MM.1S (cell line): ENCODE results near the gene RUFY4.

Experiments
- EZH2 ChIP-seq: fragments of 300-600 bp; sonication (generic); optimal IDR thresholded peaks from 2 replicates; pipeline ENCODE3; 2017; ENCODE audit warnings: low read depth, mild to moderate bottlenecking, antibody characterized with exemption, low read length, mixed read lengths
- TF ChIP-seq, protein P1 (sequence below): fragments of 300-600 bp; sonication (generic); IDR thresholded peaks from 2 replicates; pipeline ENCODE4 v1.5.1; 2016; ENCODE audit warnings: antibody characterized with exemption, low read length, mixed read lengths

DNA sequence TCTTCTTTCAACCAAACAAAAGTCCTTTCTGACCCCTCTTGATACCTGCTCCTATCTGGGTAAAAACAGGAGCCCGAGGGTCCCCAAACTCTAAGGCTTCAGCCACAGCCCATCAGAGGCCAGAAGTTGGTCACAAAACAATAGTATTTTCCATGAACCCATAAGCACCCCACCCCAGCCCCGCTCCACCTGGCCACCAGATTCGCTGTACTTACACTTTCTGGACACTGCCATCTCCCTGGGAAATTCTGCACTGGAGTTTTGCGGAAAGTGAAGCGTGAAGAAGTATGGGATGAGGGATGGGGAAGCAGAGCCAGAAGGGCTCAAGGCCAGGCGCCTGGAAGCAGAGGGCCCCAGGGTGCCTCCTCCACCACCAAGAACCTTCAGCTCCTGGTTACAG, 5.2 kb upstream of the RUFY4 start:
- TF ChIP-seq, protein P1, sequence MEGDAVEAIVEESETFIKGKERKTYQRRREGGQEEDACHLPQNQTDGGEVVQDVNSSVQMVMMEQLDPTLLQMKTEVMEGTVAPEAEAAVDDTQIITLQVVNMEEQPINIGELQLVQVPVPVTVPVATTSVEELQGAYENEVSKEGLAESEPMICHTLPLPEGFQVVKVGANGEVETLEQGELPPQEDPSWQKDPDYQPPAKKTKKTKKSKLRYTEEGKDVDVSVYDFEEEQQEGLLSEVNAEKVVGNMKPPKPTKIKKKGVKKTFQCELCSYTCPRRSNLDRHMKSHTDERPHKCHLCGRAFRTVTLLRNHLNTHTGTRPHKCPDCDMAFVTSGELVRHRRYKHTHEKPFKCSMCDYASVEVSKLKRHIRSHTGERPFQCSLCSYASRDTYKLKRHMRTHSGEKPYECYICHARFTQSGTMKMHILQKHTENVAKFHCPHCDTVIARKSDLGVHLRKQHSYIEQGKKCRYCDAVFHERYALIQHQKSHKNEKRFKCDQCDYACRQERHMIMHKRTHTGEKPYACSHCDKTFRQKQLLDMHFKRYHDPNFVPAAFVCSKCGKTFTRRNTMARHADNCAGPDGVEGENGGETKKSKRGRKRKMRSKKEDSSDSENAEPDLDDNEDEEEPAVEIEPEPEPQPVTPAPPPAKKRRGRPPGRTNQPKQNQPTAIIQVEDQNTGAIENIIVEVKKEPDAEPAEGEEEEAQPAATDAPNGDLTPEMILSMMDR, result no peak
- no peak for TF ChIP-seq EZH2
